HepG2 (cell line): ENCODE data around the gene BABAM2. TPM values are rescaled to one million over a fixed set of nuclear protein-coding genes. Genes with fewer than 3 reads are reported as not detected.

Source experiments
- CSRNP1 ChIP-seq: sonication (generic); formaldehyde crosslinking; IDR thresholded peaks from 2 replicates; pipeline ENCODE4 v1.8.1; 2023; ENCODE audit warnings: mild to moderate bottlenecking, missing genetic modification reagents
- HCFC1 ChIP-seq: fragments of 150-350 bp; IDR thresholded peaks from 2 replicates; pipeline ENCODE4 v1.6.1; 2014; ENCODE audit warnings: low read depth, low read length
- TP53 ChIP-seq: sonication (generic); formaldehyde crosslinking; conservative IDR thresholded peaks from 2 replicates; pipeline ENCODE4 v1.4.0; 2020; ENCODE audit warnings: missing genetic modification reagents
- ZBTB40 ChIP-seq, 2 experiments: fragments of 450-650 bp in 1 of 2; sonication (generic) in 1 of 2; formaldehyde crosslinking in 1 of 2; IDR thresholded peaks; 2 replicates each; pipeline versions ENCODE4 v1.6.1 to v1.8.0; 2016 to 2022; ENCODE audit warnings: antibody characterized with exemption in 1 of 2, mild to moderate bottlenecking in 1 of 2, missing genetic modification reagents in 1 of 2
- ZNF564 ChIP-seq: sonication (generic); formaldehyde crosslinking; IDR thresholded peaks from 2 replicates; pipeline ENCODE4 v1.8.1; 2023; ENCODE audit warnings: mild to moderate bottlenecking, missing genetic modification reagents
- ZNF615 ChIP-seq: sonication (generic); formaldehyde crosslinking; IDR thresholded peaks from 2 replicates; pipeline ENCODE4 v1.5.0; 2020; ENCODE audit warnings: mild to moderate bottlenecking, missing genetic modification reagents, borderline replicate concordance
- ZNF678 ChIP-seq: sonication (generic); formaldehyde crosslinking; IDR thresholded peaks from 2 replicates; pipeline ENCODE4 v1.4.0; 2020; ENCODE audit warnings: mild to moderate bottlenecking, missing genetic modification reagents
- polyA plus RNA-seq, 8 experiments: library from polyadenylated mRNA; depleted of rRNA in 3 of 8; stranded (reverse) in 7 of 8; unstranded in 1 of 8; fragments of >200 nt; fragmentation: Illumina TruSeq in 4 of 8; extraction: Trizol in 4 of 8; gene quantifications; 2 replicates each; pipeline versions ENCODE4 v1.2.1 to v1.2.3, GENCODE V29; 2011 to 2016; ENCODE audit warnings: low read depth in 4 of 8, missing spikeins in 1 of 8, mixed read lengths in 1 of 8; ENCODE audit not compliant: insufficient read depth in 1 of 8
- total RNA-seq, 5 experiments: library from RNA; depleted of rRNA; stranded (reverse); fragments of >200 nt; fragmentation: Illumina TruSeq; extraction: Trizol; gene quantifications; 2 replicates each; pipeline ENCODE4 v1.2.3, GENCODE V29; 2016; ENCODE audit warnings: low read depth in 1 of 5

Gene BABAM2
- total and polyA plus RNA-seq, 2 of the 13 experiments (the other 11 are each of a cell fraction or from before 2014, with no cell fraction given) = 24.9 to 28.0 TPM

- TF ChIP-seq ZBTB40 (IDR thresholded peaks at IDR 0.05) (no peak), ZBTB40 (CRISPR knock-in tag; IDR thresholded peaks at IDR 0.05) (no peak), ZNF615 (CRISPR knock-in tag) (no peak), ZNF564 (no peak), ZNF678 (CRISPR knock-in tag) (no peak), TP53 (CRISPR knock-in tag) (no peak), HCFC1 (no peak), CSRNP1 (CRISPR knock-in tag) (no peak)
Observed at GRCh38 chr2:28085201-28085600, 194.7 kb downstream of the BABAM2 start (continued).
